Neural crest cell (in vitro differentiated cells): ENCODE measurements around the gene RNF215. TPM values are rescaled to one million over a fixed set of nuclear protein-coding genes. Genes with fewer than 3 reads are reported as not detected.
"Not testable (repeated sequence)": the region's sequence is repeated elsewhere in the genome, so short reads cannot be mapped to it uniquely, and the experiment has no call there.

Experiments used
- DNase-seq: peaks from one replicate; pipeline ENCODE4 v3.0.0; 2021; ENCODE audit warnings: low read depth, mixed read lengths, low spot score
- H3K27ac Mint-ChIP-seq: one replicate; pipeline ENCODE4 v1.8.0; 2021; ENCODE audit warnings: mild to moderate bottlenecking, mixed read lengths; ENCODE audit not compliant: unreplicated experiment
- H3K27me3 Mint-ChIP-seq: 2 replicates; pipeline ENCODE4 v1.8.0; 2021; ENCODE audit warnings: low read depth, mild to moderate bottlenecking, mixed read lengths
- H3K36me3 Mint-ChIP-seq: 2 replicates; pipeline ENCODE4 v1.8.0; 2021; ENCODE audit warnings: low read depth, mild to moderate bottlenecking, mixed read lengths
- H3K4me1 Mint-ChIP-seq: 2 replicates; pipeline ENCODE4 v1.8.0; 2021; ENCODE audit warnings: mixed read lengths
- H3K4me3 Mint-ChIP-seq: one replicate; pipeline ENCODE4 v1.8.0; 2021; ENCODE audit warnings: mild to moderate bottlenecking, mixed read lengths
- H3K9me3 Mint-ChIP-seq: 2 replicates; pipeline ENCODE4 v1.8.0; 2021; ENCODE audit warnings: mixed read lengths
- total RNA-seq: library from RNA; stranded (reverse); gene quantifications from 2 replicates; pipeline ENCODE4 v1.2.1, GENCODE V29; 2021
- TF ChIP-seq, protein P1 (sequence below): fragments of 200-600 bp; sonication (generic); conservative IDR thresholded peaks from 2 replicates; pipeline ENCODE4 v1.5.0; 2021; ENCODE audit warnings: antibody characterized with exemption, mild to moderate bottlenecking

Gene RNF215
- total RNA-seq, 1 donor from 2014 or later, result 27.4 TPM

DNA sequence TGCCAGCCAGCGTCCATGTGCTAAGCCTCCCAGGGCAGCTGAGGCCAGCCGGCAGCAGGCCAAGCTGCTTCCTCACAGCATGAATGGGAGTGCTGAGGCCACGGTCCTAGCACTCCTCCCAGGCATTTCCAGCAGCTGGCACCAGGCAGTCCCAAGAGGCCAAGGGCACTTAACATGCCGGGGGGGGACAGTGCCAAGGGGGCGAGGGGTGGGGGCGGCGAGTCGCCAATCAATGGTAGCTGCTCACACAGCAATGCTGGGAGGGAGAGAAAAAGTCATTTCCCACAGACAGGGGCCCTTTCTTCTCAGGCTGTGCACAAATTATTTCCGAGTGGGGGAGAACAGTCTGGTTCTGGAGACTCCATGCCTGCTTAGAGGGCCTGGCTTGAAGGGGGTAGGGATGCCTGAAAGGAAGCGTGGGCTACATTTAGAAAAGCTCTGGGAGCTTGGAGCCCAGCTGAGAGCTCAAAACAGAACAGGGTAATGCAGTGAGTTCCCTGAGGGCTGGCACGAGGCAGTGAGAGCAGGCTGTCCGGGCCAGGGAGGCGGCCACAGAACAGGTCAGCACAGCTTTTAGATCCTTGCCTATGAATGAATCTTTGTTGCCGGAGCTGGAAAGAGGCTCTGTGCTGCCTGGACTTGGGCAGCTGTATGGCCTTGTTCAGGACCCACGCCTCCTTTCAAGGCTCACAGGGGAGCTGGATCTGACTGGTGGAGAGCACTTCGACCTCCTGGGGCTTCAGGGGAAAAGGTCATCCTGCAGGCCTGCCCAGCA is 46.1 kb downstream of the RNF215 start:
- H3K9me3 Mint-ChIP-seq, result no peaks in the 10 kb centered on the region
- no peaks in the 10 kb centered on the region for H3K27me3 Mint-ChIP-seq
- peaks cover 34% of the 10 kb centered on the region for H3K36me3 Mint-ChIP-seq
- peak overlapping the region; percentile 9 for H3K4me3 Mint-ChIP-seq
- TF ChIP-seq, protein P1, sequence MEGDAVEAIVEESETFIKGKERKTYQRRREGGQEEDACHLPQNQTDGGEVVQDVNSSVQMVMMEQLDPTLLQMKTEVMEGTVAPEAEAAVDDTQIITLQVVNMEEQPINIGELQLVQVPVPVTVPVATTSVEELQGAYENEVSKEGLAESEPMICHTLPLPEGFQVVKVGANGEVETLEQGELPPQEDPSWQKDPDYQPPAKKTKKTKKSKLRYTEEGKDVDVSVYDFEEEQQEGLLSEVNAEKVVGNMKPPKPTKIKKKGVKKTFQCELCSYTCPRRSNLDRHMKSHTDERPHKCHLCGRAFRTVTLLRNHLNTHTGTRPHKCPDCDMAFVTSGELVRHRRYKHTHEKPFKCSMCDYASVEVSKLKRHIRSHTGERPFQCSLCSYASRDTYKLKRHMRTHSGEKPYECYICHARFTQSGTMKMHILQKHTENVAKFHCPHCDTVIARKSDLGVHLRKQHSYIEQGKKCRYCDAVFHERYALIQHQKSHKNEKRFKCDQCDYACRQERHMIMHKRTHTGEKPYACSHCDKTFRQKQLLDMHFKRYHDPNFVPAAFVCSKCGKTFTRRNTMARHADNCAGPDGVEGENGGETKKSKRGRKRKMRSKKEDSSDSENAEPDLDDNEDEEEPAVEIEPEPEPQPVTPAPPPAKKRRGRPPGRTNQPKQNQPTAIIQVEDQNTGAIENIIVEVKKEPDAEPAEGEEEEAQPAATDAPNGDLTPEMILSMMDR, result no peak
- DNase-seq, result no peak
- peaks cover 18% of the 10 kb centered on the region for H3K4me1 Mint-ChIP-seq
- H3K27ac Mint-ChIP-seq, result peak overlapping the region; percentile 87

DNA sequence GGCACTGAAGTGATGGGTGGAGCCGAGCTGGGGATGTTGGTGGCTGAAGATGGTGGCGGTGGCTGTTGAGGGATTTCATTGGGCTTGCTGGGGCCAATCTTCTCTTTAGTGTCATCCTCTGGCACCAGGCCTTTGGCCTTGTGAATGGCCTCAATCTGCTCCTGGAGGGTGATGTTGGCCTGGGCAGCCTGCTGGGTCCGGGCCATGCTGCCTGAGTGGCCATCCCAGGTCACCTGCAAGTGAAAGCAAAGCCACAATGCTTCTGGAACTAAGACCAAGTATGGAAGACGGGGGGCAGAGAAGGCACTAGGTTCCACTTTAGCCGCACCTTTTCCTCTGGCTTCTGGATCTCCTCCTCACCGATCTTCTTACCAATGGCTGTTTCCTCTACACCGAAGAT is 48.4 kb downstream of the RNF215 start:
- H3K9me3 Mint-ChIP-seq, result no peaks in the 10 kb centered on the region
- TF ChIP-seq, protein P1, result no peak
- no peaks in the 10 kb centered on the region for H3K27me3 Mint-ChIP-seq
- H3K4me1 Mint-ChIP-seq, result peaks cover 18% of the 10 kb centered on the region
- DNase-seq, result no peak
- H3K27ac Mint-ChIP-seq, result no peak overlapping the region
- no peak overlapping the region for H3K4me3 Mint-ChIP-seq
- peaks cover 23% of the 10 kb centered on the region for H3K36me3 Mint-ChIP-seq

DNA sequence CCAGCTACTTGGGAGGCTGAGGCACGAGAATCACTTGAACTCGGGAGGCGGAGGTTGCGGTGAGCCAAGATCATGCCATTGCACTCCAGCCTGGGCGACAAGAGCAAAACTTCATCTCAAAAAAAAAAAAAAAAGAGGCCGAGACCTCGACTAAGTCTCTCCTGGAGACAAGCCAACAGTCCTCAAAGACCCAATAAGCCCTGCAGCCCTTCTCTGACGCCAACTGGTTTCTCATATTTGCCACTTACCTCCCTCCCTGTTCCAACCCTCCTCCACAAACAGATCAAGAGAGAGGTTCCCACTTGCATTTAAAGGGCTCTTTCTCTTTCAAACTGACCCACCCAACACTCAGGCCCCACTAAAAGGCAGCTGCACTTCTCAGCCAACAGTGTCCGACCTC is 48.9 kb downstream of the RNF215 start:
- H3K4me3 Mint-ChIP-seq, H3K27me3 Mint-ChIP-seq, DNase-seq, H3K9me3 Mint-ChIP-seq, H3K27ac Mint-ChIP-seq: not testable (repeated sequence)
- peaks cover 17% of the 10 kb centered on the region for H3K4me1 Mint-ChIP-seq
- H3K36me3 Mint-ChIP-seq, result peaks cover 21% of the 10 kb centered on the region

DNA sequence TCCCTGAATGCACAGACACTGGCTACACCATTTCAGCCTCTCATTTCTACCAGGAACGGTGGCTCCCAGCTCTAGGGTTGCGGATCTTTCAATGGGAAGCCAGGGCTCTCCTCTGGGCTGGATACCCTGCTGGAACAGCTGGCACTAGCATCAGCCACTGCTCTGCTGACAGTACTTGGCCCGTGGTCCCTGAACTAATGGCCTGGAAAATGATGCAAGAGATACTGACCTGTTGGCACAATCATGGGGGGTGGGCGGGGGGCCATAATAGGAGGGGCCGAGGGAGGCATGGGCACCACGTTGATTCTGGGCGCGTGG is 49.8 kb downstream of the RNF215 start:
- TF ChIP-seq, protein P1, result no peak
- no peak for DNase-seq
- Mint-ChIP-seq H3K9me3 (no peaks in the 10 kb centered on the region), H3K4me3 (no peak overlapping the region), H3K27ac (no peak overlapping the region), H3K36me3 (peaks cover 17% of the 10 kb centered on the region), H3K27me3 (no peaks in the 10 kb centered on the region), H3K4me1 (peaks cover 22% of the 10 kb centered on the region)

DNA sequence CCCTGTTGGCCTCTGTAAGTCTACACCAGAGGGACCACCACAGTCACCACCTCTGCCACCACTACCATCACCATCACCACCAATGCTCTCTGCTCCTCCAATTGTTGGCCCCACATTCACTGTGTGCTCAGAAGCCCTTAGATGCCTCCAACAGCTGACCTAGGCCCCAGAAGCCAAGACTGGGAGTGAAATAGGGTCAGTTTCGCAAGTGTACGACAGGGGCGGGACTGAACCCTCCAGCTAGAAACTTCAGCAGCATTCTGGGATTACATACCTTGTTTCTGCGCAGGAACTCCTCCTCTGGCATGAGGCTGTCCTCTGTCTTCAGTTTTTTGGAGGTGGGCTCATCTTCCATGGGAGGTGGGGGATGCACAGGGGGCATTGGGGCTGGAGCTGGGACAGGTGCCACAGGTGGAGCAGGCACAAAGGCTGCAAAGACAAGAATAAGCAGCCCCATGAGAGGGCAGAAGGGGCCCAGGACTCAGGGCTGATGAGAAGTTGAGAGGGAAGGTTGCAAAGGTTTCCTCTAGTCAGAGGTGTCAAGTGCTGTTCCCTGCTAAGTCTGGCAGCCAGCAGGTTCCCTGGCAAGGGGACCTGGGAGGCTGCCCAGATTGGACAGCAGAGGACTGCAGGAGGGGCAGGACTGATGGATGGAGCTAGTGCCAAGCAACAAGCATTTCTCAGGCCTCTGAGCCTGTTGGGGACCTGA is 50.3 kb downstream of the RNF215 start:
- Mint-ChIP-seq H3K27ac (no peak overlapping the region), H3K4me3 (no peak overlapping the region), H3K9me3 (no peaks in the 10 kb centered on the region), H3K4me1 (peaks cover 21% of the 10 kb centered on the region), H3K36me3 (peaks cover 16% of the 10 kb centered on the region), H3K27me3 (no peaks in the 10 kb centered on the region)
- no peak for DNase-seq
- TF ChIP-seq, protein P1, result no peak

DNA sequence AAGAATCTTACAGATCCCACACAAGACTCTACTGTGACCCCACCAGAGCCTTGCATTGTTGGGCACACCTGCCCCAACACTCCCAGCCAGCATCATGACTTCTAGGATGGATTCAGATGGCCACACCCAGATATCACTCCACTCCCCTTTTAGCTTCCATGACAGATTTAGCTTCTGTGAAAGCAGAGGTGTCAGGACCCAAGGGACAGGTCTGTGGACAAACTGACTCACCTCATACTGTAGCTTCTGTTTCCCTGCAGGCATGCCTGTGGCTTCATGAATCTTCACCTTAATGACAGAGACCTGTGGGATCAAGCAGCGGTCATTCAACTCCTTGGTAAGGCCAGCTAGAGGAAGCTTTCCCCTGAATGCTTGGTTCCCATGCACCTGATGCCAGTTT is 52.0 kb downstream of the RNF215 start:
- H3K4me3 Mint-ChIP-seq, result no peak overlapping the region
- H3K9me3 Mint-ChIP-seq, result no peaks in the 10 kb centered on the region
- H3K4me1 Mint-ChIP-seq, result peaks cover 12% of the 10 kb centered on the region
- DNase-seq, result no peak
- H3K27ac Mint-ChIP-seq, result no peak overlapping the region
- no peaks in the 10 kb centered on the region for H3K27me3 Mint-ChIP-seq
- H3K36me3 Mint-ChIP-seq, result peaks cover 17% of the 10 kb centered on the region
- TF ChIP-seq, protein P1, result no peak
